Measurements from ENCODE around the gene CHD6. TPM values are rescaled to one million over a fixed set of nuclear protein-coding genes. Genes with fewer than 3 reads are reported as not detected.

CHD6 gene, protein sequence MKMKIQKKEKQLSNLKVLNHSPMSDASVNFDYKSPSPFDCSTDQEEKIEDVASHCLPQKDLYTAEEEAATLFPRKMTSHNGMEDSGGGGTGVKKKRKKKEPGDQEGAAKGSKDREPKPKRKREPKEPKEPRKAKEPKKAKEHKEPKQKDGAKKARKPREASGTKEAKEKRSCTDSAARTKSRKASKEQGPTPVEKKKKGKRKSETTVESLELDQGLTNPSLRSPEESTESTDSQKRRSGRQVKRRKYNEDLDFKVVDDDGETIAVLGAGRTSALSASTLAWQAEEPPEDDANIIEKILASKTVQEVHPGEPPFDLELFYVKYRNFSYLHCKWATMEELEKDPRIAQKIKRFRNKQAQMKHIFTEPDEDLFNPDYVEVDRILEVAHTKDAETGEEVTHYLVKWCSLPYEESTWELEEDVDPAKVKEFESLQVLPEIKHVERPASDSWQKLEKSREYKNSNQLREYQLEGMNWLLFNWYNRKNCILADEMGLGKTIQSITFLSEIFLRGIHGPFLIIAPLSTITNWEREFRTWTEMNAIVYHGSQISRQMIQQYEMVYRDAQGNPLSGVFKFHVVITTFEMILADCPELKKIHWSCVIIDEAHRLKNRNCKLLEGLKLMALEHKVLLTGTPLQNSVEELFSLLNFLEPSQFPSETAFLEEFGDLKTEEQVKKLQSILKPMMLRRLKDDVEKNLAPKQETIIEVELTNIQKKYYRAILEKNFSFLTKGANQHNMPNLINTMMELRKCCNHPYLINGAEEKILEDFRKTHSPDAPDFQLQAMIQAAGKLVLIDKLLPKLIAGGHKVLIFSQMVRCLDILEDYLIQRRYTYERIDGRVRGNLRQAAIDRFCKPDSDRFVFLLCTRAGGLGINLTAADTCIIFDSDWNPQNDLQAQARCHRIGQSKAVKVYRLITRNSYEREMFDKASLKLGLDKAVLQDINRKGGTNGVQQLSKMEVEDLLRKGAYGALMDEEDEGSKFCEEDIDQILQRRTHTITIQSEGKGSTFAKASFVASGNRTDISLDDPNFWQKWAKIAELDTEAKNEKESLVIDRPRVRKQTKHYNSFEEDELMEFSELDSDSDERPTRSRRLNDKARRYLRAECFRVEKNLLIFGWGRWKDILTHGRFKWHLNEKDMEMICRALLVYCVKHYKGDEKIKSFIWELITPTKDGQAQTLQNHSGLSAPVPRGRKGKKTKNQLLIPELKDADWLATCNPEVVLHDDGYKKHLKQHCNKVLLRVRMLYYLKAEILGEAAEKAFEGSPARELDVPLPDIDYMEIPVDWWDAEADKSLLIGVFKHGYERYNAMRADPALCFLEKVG (N-terminal part only)
- total RNA-seq, result 87.4 TPM
- polyA plus RNA-seq, result 10 to 100 TPM; 33.4 to 42.7 (median 38.9) TPM

DNA sequence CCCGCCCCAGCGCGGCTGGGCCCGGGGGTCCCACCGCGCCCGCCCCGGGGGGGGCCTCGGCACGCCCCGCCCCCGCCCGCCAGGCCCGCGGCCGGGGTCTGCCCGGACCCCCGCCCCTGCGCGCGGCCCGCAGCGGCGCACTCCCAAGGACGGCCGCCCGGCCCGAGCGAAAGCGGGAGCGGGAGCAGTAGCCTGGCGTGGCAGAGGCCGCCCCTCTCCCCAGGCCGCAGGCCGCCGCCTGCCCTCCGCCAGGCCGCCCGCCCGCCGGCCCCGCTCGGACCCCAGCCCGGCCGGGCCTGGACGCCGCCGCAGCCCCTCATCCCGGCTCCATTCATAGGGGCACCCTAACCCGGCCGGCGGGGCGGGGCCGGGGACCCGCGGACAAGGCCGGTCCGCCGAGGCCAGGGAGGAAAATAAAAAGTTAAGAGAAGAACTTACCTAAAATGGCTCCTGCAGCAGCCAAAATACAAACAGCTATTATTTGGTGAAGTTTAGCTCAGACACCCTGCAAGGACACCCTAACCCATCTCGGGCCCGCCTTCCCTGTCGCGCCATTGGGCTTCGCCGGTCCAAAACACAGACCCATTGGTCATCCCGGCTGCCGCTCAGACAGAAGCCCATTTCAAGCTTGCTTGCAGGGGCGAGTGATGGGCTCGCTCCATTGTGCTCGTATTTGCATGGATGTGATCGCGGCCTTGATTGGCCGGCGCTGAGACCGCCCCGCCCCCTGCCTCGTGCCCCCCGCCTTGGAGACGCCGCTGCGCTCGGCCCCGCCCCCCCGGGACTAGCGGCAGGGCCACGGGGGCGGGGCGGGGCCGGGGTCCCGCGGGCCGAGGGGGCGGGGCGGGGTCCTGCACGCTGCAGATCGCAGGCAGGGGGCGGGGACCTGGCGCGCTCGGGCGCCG, at the start of gene CHD6:
Gene CHD6 (minus strand): TSS at position 476 of the 905 bp plus-strand sequence. CDS start 67,040 bp downstream, outside the sequence.
- ATAC-seq (ENCODE audit: low read depth in 2 of 2) (peak; percentile 98), DNase-seq (peak; percentile 99 to 100 (median 99))
- Histone ChIP-seq H3K27ac (ENCODE audit: insufficient read depth, low read length, poor library complexity, severe bottlenecking) (peak within 1 kb of the TSS; percentile 70), H3K27me3 (ENCODE audit: control insufficient read depth, insufficient read depth, low read length) (peaks cover 1% of the 10 kb centered on the region), H3K4me3 (ENCODE audit: low read depth, low read length) (peak within 1 kb of the TSS; percentile 89), H3K9me3 (ENCODE audit: control insufficient read depth in 2 of 2, low read length in 2 of 2) (no peaks in the 10 kb centered on the region), H3K4me1 (ENCODE audit: control insufficient read depth, insufficient read depth, low read length, poor library complexity, severe bottlenecking) (peaks cover 33% of the 10 kb centered on the region), H3K36me3 (ENCODE audit: control insufficient read depth, insufficient read depth, low read length) (no peaks in the 10 kb centered on the region)
- H3K4me1 Mint-ChIP-seq, result peaks cover 21 to 48% (median 41%) of the 10 kb centered on the region in 4 donors
- H3K4me3 Mint-ChIP-seq, result peak within 1 kb of the TSS; percentile 94 to 98 (median 96)
- H3K27ac Mint-ChIP-seq, result peak within 1 kb of the TSS; percentile 87 to 95 (median 92)
- no peaks in the 10 kb centered on the region for H3K36me3 Mint-ChIP-seq
- peaks cover 0 to 1% (median 0%) of the 10 kb centered on the region in 7 donors for H3K9me3 Mint-ChIP-seq
- H3K27me3 Mint-ChIP-seq, result peaks cover 5% of the 10 kb centered on the region

DNA sequence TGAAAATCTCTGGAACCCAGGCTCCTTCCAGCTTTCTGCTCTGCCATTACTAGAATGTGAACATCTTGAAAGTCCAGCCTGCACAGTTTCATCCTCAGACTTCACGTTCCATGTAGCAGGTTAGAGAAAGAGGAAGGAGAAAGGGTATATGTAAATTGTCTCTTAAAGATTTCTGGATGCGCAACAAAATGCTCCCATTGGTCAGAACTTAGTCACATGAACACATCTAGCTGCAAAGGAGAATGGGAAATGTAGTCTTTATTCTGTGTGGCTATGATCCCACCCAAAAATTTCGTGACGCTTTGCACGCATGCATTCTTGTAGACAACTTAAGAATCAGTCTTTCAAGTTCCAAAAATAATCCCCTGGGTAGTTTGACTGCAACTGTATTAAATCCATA, 46.4 kb upstream of the CHD6 start:
- peaks cover 6% of the 10 kb centered on the region for H3K4me1 ChIP-seq (ENCODE audit: control insufficient read depth, insufficient read depth, low read length, poor library complexity, severe bottlenecking)
- Mint-ChIP-seq H3K27ac (no peak overlapping the region), H3K9me3 (peaks cover 0 to 4% (median 0%) of the 10 kb centered on the region in 7 donors), H3K36me3 (no peaks in the 10 kb centered on the region), H3K4me1 (peaks cover 4 to 18% (median 8%) of the 10 kb centered on the region in 4 donors), H3K27me3 (peaks cover 30% of the 10 kb centered on the region), H3K4me3 (no peak overlapping the region)
- H3K9me3 ChIP-seq (ENCODE audit: control insufficient read depth in 2 of 2, low read length in 2 of 2), result no peaks in the 10 kb centered on the region
- ATAC-seq (ENCODE audit: low read depth in 2 of 2) (no peak), DNase-seq (peak in 1 of 3 donors; percentile 16)
- H3K27ac ChIP-seq (ENCODE audit: insufficient read depth, low read length, poor library complexity, severe bottlenecking), result no peak overlapping the region
- peaks cover 4% of the 10 kb centered on the region for H3K27me3 ChIP-seq (ENCODE audit: control insufficient read depth, insufficient read depth, low read length)
- no peaks in the 10 kb centered on the region for H3K36me3 ChIP-seq (ENCODE audit: control insufficient read depth, insufficient read depth, low read length)
- no peak overlapping the region for H3K4me3 ChIP-seq (ENCODE audit: low read depth, low read length)

DNA sequence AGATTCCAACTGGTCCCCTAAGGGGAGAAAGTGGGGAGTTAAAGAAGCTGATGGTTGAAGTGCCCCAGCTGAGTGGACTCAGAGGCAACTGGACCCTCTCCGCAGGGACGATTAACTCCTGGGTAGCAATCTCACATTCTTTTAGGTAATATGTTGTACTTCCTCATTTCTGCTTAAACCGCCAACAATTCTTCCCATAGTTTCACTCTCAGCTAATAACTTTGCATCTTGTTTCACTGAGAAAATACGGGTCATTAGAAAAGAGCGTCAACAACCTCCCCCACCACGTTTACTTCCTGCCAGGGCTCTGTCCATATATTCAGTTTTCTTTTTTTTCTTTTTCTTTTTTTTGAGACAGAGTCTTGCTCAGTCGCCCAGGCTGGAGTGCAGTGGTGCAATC, 39.5 kb upstream of the CHD6 start:
- H3K36me3 ChIP-seq (ENCODE audit: control insufficient read depth, insufficient read depth, low read length), result no peaks in the 10 kb centered on the region
- H3K27me3 Mint-ChIP-seq, result peaks cover 32% of the 10 kb centered on the region
- H3K9me3 Mint-ChIP-seq, result peaks cover 0 to 3% (median 0%) of the 10 kb centered on the region in 7 donors
- peaks cover 2 to 19% (median 6%) of the 10 kb centered on the region in 4 donors for H3K4me1 Mint-ChIP-seq
- no peaks in the 10 kb centered on the region for H3K9me3 ChIP-seq (ENCODE audit: control insufficient read depth in 2 of 2, low read length in 2 of 2)
- DNase-seq, result no peak
- H3K36me3 Mint-ChIP-seq, result no peaks in the 10 kb centered on the region
- H3K4me3 Mint-ChIP-seq, result no peak overlapping the region
- H3K27me3 ChIP-seq (ENCODE audit: control insufficient read depth, insufficient read depth, low read length), result peaks cover 2% of the 10 kb centered on the region
- H3K4me1 ChIP-seq (ENCODE audit: control insufficient read depth, insufficient read depth, low read length, poor library complexity, severe bottlenecking), result peaks cover 6% of the 10 kb centered on the region
- ATAC-seq (ENCODE audit: low read depth in 2 of 2), result no peak
- H3K27ac ChIP-seq (ENCODE audit: insufficient read depth, low read length, poor library complexity, severe bottlenecking), result no peak overlapping the region
- H3K4me3 ChIP-seq (ENCODE audit: low read depth, low read length), result no peak overlapping the region
- H3K27ac Mint-ChIP-seq, result no peak overlapping the region

DNA sequence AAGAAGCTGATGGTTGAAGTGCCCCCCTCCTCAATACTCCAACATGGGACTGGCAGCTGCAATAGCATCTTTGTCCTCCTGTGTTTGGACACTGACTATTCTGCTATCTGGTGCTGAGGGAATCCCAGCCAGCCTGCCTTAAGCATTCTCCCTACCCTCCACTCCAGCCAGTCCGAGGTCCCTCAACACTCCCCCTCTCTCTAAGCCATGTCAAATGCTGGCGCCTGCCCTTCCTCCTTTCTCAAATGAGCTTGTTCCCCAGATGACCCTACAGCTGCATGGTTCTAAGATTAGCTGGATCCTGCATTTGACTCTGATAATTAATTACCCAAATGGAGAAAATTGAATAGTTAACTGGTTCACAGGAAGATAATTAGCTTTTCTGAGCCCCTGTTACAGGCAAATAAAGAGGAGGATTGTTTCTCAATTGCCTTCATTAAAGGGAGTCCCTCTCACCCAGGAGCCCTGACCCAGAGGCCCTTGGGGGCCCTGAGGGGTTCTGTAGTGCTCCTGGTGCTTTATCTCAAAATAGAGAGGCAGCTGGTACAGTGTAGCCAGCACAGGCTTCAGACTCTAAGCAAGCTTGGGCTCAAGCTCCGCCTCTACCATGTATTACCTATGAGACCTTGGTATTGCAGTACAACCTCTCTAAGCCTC, 37.9 kb upstream of the CHD6 start:
- Histone ChIP-seq H3K4me1 (ENCODE audit: control insufficient read depth, insufficient read depth, low read length, poor library complexity, severe bottlenecking) (no peaks in the 10 kb centered on the region), H3K4me3 (ENCODE audit: low read depth, low read length) (no peak overlapping the region), H3K27ac (ENCODE audit: insufficient read depth, low read length, poor library complexity, severe bottlenecking) (no peak overlapping the region), H3K36me3 (ENCODE audit: control insufficient read depth, insufficient read depth, low read length) (no peaks in the 10 kb centered on the region), H3K9me3 (ENCODE audit: control insufficient read depth in 2 of 2, low read length in 2 of 2) (no peaks in the 10 kb centered on the region), H3K27me3 (ENCODE audit: control insufficient read depth, insufficient read depth, low read length) (peaks cover 4% of the 10 kb centered on the region)
- ATAC-seq (ENCODE audit: low read depth in 2 of 2), result no peak
- Mint-ChIP-seq H3K36me3 (no peaks in the 10 kb centered on the region), H3K4me3 (no peak overlapping the region), H3K27me3 (peaks cover 32% of the 10 kb centered on the region), H3K4me1 (peaks cover 0 to 7% (median 2%) of the 10 kb centered on the region in 4 donors), H3K27ac (no peak overlapping the region), H3K9me3 (peaks cover 0 to 3% (median 0%) of the 10 kb centered on the region in 7 donors)
- no peak for DNase-seq

DNA sequence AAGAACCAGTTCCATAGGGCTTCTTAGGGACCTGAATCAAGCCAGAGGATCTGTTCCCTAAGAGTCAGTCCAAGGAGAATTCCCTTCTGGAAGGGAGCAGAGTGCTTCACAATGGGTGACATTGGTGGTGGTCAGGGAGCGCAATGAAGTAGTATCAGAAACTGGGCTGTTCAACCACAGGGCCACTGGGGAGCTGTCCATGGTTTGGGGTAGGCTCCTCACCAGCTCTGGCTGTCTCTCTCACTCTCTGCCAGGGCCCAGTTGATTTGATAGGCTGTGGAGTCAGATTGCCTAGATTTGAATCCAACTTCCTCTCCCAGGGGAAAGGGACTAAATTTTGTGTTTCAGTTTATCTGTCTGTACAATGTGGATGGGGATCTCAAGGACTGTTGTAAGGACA, 36.7 kb upstream of the CHD6 start:
- Mint-ChIP-seq H3K9me3 (peaks cover 0 to 3% (median 0%) of the 10 kb centered on the region in 7 donors), H3K36me3 (no peaks in the 10 kb centered on the region), H3K4me1 (peaks cover 0 to 7% (median 2%) of the 10 kb centered on the region in 4 donors), H3K4me3 (no peak overlapping the region), H3K27ac (no peak overlapping the region), H3K27me3 (peaks cover 24% of the 10 kb centered on the region)
- H3K4me3 ChIP-seq (ENCODE audit: low read depth, low read length), result no peak overlapping the region
- H3K27me3 ChIP-seq (ENCODE audit: control insufficient read depth, insufficient read depth, low read length), result peaks cover 5% of the 10 kb centered on the region
- H3K9me3 ChIP-seq (ENCODE audit: control insufficient read depth in 2 of 2, low read length in 2 of 2), result no peaks in the 10 kb centered on the region
- ATAC-seq (ENCODE audit: low read depth in 2 of 2) (no peak), DNase-seq (no peak)
- H3K36me3 ChIP-seq (ENCODE audit: control insufficient read depth, insufficient read depth, low read length), result no peaks in the 10 kb centered on the region
- H3K27ac ChIP-seq (ENCODE audit: insufficient read depth, low read length, poor library complexity, severe bottlenecking), result no peak overlapping the region
- no peaks in the 10 kb centered on the region for H3K4me1 ChIP-seq (ENCODE audit: control insufficient read depth, insufficient read depth, low read length, poor library complexity, severe bottlenecking)

DNA sequence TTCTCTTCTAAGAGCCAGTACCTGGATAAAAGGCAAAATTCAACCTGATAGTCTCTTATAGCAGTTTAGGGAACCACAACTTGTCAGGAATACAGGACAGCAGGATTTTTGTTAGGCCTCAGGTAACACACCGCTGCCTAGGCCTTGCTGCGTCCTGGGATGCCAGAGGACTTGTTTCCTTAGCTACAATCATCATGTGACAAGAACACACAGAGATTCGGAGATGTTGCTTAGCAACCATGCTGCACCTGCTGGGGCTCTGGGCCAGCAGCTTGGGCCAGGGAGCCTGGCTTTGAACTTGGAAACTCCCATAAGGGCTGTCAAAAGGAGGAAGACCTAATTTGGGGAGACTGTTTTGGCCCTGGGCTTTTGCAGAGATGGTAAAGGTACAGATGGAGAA, 36.1 kb upstream of the CHD6 start:
- Mint-ChIP-seq H3K9me3 (peaks cover 0 to 3% (median 0%) of the 10 kb centered on the region in 7 donors), H3K27ac (no peak overlapping the region), H3K4me3 (no peak overlapping the region), H3K36me3 (no peaks in the 10 kb centered on the region), H3K4me1 (peaks cover 0 to 3% (median under 1%) of the 10 kb centered on the region in 4 donors), H3K27me3 (peaks cover 20% of the 10 kb centered on the region)
- Histone ChIP-seq H3K4me1 (ENCODE audit: control insufficient read depth, insufficient read depth, low read length, poor library complexity, severe bottlenecking) (no peaks in the 10 kb centered on the region), H3K4me3 (ENCODE audit: low read depth, low read length) (no peak overlapping the region), H3K27ac (ENCODE audit: insufficient read depth, low read length, poor library complexity, severe bottlenecking) (no peak overlapping the region), H3K36me3 (ENCODE audit: control insufficient read depth, insufficient read depth, low read length) (no peaks in the 10 kb centered on the region), H3K9me3 (ENCODE audit: control insufficient read depth in 2 of 2, low read length in 2 of 2) (no peaks in the 10 kb centered on the region), H3K27me3 (ENCODE audit: control insufficient read depth, insufficient read depth, low read length) (peaks cover 5% of the 10 kb centered on the region)
- no peak for DNase-seq
- no peak for ATAC-seq (ENCODE audit: low read depth in 2 of 2)

All from CD4-positive, CD25-positive, alpha-beta regulatory T cell (primary cell).